Vagina (tissue), 2 donors: ENCODE results near the gene PRDM7. TPM values are rescaled to one million over a fixed set of nuclear protein-coding genes. Genes with fewer than 3 reads are reported as not detected.
A peak's percentile ranks its signal among the peaks of the same experiment; 100 is the strongest.

Experiments used
- DNase-seq, 2 donors: peaks; one replicate each; pipeline ENCODE4 v3.0.0-alpha.2; 2017; ENCODE audit errors: extremely low spot score in 2 of 2
- H3K27ac ChIP-seq: fragments of 200-600 bp; sonication (generic); one replicate; pipeline ENCODE4 v1.5.1; 2019
- H3K27me3 ChIP-seq: fragments of 200-600 bp; sonication (generic); one replicate; pipeline ENCODE4 v1.5.1; 2019
- H3K36me3 ChIP-seq, 2 donors: fragments of 200-600 bp; sonication (generic); one replicate each; pipeline ENCODE4 v1.5.1; 2017 to 2019
- H3K4me1 ChIP-seq: fragments of 200-600 bp; sonication (generic); one replicate; pipeline ENCODE4 v1.5.1; 2019
- H3K4me3 ChIP-seq, 2 donors: fragments of 200-600 bp; sonication (generic); 1 replicate in 1 of 2; 2 replicates in 1 of 2; pipeline ENCODE4 v1.5.1; 2016 to 2019
- H3K9me3 ChIP-seq: fragments of 200-600 bp; sonication (generic); one replicate; pipeline ENCODE4 v1.5.1; 2019
- POLR2A ChIP-seq, 2 donors: fragments of 450-650 bp; IDR thresholded peaks; one replicate each; pipeline ENCODE4 v1.6.1; 2017; ENCODE audit warnings: antibody characterized with exemption in 2 of 2, mild to moderate bottlenecking in 2 of 2, moderate library complexity in 2 of 2
- POLR2AphosphoS5 ChIP-seq, 2 donors: sonication (generic); formaldehyde crosslinking; IDR thresholded peaks; one replicate each; pipeline ENCODE4 v1.9.0; 2017; ENCODE audit warnings: antibody characterized with exemption in 2 of 2, mild to moderate bottlenecking in 2 of 2, low read depth in 1 of 2; ENCODE audit not compliant: insufficient read depth in 1 of 2
- intact Hi-C: fragments of 100-400 bp; cut with DNase I; formaldehyde crosslinking; loops from one replicate; pipeline ENCODE4 v1.15.1; 2023
- total RNA-seq: library from RNA; depleted of rRNA; stranded (reverse); fragments of >200 nt; gene quantifications from one replicate; pipeline ENCODE4 v1.2.3, GENCODE V29; 2016
- TF ChIP-seq, protein P1 (sequence below), 3 experiments: fragments of 450-650 bp in 2 of 3; fragments of 200-600 bp in 1 of 3; sonication (generic) in 1 of 3; IDR thresholded peaks; one replicate each; pipeline ENCODE4 v1.5.1; 2017 to 2019; ENCODE audit warnings: antibody characterized with exemption in 3 of 3, mild to moderate bottlenecking in 2 of 3, moderate library complexity in 2 of 3

Gene PRDM7
- total RNA-seq, 1 donor from 2014 or later: not detected

DNA sequence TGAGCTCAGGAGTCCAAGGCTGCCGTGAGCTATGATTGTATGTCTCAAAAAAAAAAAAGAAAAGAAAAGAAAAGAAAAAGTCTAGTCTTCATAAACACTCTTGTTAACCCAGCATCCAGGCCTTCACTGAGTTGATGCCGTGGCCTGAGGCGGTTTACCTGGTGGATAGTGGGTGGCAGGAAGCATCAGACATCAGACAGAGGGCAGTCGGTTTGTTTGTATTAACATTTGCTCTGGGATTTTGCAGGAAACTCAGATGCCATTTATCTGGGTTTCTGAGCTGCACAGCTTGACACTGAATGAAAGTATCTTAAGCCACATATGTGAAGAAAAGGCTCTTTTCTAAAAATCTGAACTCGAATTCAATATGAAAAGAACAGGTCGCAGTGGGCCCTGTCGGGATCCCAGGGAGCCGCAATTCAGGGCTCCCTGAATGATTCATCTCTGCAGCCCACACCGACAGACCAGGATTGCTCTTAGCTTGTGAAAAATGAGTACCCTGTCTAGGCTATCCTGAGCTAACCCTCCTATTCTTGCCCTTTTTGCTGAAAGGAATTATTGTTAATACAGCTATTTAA lies 56.8 kb downstream of the PRDM7 start:
- Histone ChIP-seq H3K4me3 (no peak overlapping the region), H3K27me3 (no peaks in the 10 kb centered on the region), H3K9me3 (no peaks in the 10 kb centered on the region), H3K36me3 (no peaks in the 10 kb centered on the region), H3K27ac (no peak overlapping the region), H3K4me1 (peaks cover 39% of the 10 kb centered on the region)
- intact Hi-C loops: no loop called here
- DNase-seq: no peak
- TF ChIP-seq, protein P1, sequence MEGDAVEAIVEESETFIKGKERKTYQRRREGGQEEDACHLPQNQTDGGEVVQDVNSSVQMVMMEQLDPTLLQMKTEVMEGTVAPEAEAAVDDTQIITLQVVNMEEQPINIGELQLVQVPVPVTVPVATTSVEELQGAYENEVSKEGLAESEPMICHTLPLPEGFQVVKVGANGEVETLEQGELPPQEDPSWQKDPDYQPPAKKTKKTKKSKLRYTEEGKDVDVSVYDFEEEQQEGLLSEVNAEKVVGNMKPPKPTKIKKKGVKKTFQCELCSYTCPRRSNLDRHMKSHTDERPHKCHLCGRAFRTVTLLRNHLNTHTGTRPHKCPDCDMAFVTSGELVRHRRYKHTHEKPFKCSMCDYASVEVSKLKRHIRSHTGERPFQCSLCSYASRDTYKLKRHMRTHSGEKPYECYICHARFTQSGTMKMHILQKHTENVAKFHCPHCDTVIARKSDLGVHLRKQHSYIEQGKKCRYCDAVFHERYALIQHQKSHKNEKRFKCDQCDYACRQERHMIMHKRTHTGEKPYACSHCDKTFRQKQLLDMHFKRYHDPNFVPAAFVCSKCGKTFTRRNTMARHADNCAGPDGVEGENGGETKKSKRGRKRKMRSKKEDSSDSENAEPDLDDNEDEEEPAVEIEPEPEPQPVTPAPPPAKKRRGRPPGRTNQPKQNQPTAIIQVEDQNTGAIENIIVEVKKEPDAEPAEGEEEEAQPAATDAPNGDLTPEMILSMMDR (IDR thresholded peaks at IDR 0.05): no peak
- TF ChIP-seq POLR2A (IDR thresholded peaks at IDR 0.05): no peak
- TF ChIP-seq POLR2AphosphoS5 (IDR thresholded peaks at IDR 0.05; ENCODE audit: insufficient read depth in 1 of 2, low read depth in 1 of 2): no peak

DNA sequence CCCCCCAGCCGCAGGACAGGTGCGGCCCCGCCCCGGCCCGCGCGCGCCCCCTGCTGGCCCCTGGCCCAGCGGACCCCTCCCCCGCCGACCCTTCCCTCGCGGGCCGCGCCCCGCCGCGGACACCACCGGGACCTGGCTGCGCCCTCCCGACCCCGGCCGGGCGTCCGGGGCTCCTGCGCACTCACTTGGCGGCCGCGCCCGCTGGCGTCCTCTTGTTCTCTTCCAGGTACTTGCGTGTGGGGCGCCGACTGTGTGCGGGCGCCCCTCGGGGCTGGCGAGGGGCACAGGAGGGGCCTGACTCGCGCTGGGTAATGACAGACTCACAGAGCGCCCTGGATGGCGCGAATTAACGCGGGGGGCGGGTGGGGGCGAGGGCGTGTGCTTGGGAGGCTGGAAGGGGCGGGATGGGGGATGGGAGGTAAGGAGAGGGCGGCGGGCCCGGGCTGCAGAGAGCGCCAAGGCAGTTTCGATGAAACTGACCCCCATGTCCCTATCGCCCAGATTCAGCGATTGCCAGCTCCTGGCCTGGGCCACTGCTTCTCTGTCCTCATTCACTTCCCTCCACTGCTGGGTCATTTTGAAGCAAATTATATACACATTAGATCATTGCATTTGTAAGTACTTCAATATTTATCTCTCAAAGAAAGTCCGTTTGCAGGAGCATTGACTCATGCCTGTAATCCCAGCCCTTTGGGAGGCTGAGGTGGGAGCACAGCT lies 57.4 kb downstream of the PRDM7 start:
- Histone ChIP-seq H3K4me1 (peaks cover 39% of the 10 kb centered on the region), H3K27me3 (no peaks in the 10 kb centered on the region), H3K9me3 (no peaks in the 10 kb centered on the region), H3K27ac (no peak overlapping the region), H3K36me3 (no peaks in the 10 kb centered on the region), H3K4me3 (peak overlapping the region; percentile 51 to 87)
- TF ChIP-seq, protein P1 (IDR thresholded peaks at IDR 0.05): no peak
- DNase-seq: no peak
- intact Hi-C loops: no loop called here

DNA sequence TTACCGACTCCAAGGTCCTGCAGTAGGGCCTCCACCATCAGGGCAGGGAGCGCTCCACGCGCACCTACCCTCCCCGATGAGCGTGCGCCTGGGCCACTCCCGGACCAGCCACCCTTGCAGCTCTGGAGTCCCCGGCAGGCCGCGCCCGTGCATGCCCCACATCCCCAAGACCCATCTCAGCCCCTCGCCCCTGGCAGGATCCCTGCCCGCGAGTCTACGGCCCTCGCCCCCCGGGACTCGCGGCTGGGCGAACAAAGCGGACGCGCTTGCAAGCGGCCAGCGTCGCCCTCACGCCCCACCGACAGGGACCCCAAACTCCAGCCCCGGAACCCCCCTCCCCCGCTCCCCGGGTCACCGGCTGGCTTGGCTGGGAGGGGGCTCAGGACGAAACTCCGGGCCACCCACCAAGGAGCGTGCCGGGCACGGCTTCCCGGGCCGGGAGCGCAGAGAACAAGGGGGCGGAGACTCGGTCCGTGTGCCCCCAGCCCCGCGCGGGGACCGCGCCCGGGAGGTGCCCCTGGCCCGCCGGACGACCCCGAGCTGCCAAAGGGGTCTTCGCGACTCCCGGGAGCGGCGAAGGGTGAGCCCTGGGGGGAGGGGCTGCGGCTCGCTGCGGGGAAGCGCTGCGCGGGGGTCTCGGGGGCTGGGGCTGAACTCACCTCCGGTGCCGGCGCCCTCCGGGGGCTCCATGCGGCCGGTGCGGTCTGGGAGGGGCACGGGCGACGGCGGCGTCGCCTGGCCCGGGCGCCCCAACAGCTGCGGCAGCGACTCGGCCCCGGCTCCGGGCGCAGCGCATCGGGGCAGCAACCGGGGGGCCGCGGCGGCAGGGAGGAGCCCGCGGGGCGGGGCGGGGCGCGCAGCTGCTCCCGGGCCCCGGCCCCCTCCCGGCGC lies 58.2 kb downstream of the PRDM7 start, which contains the start of gene DBNDD1:
Gene DBNDD1, minus strand, starts transcription at position 805 of the 891 bp plus-strand sequence. Its CDS starts 115 bp downstream, at position 690.
- Histone ChIP-seq H3K36me3 (no peaks in the 10 kb centered on the region), H3K27me3 (no peaks in the 10 kb centered on the region), H3K9me3 (no peaks in the 10 kb centered on the region), H3K27ac (peak within 1 kb of the TSS; percentile 24), H3K4me1 (peaks cover 39% of the 10 kb centered on the region), H3K4me3 (peak within 1 kb of the TSS; percentile 51 to 87)
- TF ChIP-seq, protein P1 (IDR thresholded peaks at IDR 0.05): no peak
- intact Hi-C loops: no loop called here
- DNase-seq: no peak

DNA sequence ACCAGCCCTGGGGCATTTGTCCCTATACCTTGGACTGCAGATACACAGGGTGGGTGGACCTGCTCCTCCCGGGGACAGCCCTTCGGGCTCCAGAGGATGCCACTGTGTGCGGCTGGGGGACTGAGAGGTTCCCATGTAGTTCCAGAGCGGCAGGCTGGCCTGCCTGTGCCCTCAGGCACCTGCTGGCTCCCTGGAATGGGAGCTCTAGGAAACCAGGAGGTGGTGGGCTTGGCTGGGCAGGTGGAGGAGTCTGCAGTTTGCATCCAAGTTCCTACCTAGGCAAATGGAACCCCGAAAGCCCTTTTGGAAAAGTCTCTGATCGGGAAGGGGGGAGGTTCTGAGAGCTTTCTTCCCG lies 58.9 kb downstream of the PRDM7 start:
- DNase-seq: no peak
- Histone ChIP-seq H3K27me3 (no peaks in the 10 kb centered on the region), H3K27ac (no peak overlapping the region), H3K4me3 (peak overlapping the region; percentile 51 to 87), H3K4me1 (peaks cover 34% of the 10 kb centered on the region), H3K36me3 (no peaks in the 10 kb centered on the region), H3K9me3 (no peaks in the 10 kb centered on the region)
- TF ChIP-seq, protein P1 (IDR thresholded peaks at IDR 0.05): no peak
- no peak for TF ChIP-seq POLR2AphosphoS5 (IDR thresholded peaks at IDR 0.05; ENCODE audit: insufficient read depth in 1 of 2, low read depth in 1 of 2)
- TF ChIP-seq POLR2A (IDR thresholded peaks at IDR 0.05): no peak
- intact Hi-C loops: no loop called here
